ENCODE data around the gene WDR6.
A peak's percentile ranks its signal among the peaks of the same experiment; 100 is the strongest.

The WDR6 gene, protein sequence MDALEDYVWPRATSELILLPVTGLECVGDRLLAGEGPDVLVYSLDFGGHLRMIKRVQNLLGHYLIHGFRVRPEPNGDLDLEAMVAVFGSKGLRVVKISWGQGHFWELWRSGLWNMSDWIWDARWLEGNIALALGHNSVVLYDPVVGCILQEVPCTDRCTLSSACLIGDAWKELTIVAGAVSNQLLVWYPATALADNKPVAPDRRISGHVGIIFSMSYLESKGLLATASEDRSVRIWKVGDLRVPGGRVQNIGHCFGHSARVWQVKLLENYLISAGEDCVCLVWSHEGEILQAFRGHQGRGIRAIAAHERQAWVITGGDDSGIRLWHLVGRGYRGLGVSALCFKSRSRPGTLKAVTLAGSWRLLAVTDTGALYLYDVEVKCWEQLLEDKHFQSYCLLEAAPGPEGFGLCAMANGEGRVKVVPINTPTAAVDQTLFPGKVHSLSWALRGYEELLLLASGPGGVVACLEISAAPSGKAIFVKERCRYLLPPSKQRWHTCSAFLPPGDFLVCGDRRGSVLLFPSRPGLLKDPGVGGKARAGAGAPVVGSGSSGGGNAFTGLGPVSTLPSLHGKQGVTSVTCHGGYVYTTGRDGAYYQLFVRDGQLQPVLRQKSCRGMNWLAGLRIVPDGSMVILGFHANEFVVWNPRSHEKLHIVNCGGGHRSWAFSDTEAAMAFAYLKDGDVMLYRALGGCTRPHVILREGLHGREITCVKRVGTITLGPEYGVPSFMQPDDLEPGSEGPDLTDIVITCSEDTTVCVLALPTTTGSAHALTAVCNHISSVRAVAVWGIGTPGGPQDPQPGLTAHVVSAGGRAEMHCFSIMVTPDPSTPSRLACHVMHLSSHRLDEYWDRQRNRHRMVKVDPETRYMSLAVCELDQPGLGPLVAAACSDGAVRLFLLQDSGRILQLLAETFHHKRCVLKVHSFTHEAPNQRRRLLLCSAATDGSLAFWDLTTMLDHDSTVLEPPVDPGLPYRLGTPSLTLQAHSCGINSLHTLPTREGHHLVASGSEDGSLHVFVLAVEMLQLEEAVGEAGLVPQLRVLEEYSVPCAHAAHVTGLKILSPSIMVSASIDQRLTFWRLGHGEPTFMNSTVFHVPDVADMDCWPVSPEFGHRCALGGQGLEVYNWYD

GRCh38 chr3:49007068-49007770 is at the start of gene WDR6:
Gene WDR6 (plus strand): TSS chr3:49007391. CDS start chr3:49007432, 41 bp downstream.
- peak; percentile 94 for DNase-seq (ENCODE audit: low read depth)

DNA sequence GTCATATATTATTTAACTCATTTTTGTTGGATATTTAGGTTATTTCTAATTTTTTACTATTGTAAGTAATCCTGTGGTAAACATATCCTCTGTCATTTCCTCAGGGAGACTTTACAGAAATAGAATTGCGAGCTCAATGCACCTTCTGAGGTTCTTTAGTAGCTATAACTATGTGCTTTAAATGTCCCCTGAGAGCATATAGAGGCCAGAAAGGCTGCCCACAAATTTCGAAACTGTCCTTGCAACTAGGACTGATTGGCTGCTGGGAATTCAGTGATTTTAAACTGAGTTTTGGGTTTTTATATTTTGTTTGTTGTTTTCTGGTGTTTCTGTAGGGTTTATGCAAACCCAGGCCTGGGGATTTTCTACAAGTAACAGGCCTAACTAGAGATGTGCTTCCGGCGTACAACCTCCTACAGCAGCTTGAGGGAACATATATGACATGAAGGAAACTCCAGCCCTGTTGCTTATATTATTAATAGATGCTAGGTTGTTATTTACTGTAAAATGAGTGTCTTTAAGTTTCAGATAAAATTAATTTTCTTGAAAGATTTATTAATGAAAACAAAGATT is 46.3 kb upstream of the WDR6 start:
- no peak for DNase-seq (ENCODE audit: low read depth)

DNA sequence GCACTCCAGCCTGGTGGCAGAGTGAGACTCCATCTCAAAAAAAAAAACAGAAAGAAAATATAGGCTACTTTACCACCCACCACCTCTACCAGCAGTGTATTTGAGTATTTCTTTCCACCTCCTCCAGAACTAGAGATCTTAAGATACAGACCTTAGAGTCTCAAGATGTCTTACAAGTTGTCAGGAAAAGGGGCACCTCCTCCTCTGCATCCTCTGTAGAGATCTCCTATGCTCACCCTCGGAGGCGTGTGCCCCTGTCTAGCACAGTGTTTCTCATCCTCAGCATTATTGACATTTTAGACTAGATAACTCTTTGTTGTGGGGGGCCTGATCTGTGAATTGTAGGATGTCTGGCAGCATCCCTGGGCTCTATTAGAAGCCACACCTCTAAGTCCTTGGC is 44.9 kb upstream of the WDR6 start:
- no peak for DNase-seq (ENCODE audit: low read depth)

DNA sequence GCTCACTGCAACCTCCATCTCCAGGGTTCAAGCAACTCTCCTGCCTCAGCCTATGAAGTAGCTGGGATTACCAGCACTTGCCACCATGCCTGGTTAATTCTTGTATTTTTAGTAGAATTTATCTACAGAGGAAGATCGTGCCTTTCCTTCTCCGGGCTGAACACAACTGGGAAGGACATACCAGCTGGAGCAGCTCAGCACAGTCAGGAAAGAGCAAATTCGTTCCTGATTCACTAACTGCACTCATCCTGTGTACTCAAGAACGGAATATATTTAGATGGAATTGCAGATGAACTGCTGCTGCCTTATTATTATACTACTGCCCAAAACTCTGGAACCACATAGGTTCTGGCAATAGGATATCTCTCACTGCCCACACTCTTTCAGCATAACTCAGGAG is 44.3 kb upstream of the WDR6 start:
- DNase-seq (ENCODE audit: low read depth) = no peak

DNA sequence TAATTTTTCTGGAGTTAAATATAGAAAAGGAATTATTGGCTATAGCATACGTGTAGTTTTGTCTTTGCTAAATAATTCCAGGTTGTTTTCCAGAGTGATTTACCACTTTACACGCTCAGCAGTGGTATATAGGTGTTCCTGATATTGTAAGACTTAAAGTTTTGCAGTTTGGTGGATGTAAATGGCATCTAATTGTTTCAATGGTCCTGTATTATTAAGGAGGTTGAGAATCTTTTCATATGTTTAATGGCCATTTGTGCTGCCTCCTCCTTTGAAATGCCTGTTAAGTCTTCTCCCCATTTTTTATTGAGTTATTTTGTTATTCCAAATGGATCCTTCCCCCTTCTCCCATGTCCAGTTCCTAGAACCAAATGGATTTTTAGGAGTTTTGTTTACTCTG is 43.6 kb upstream of the WDR6 start:
- no peak for DNase-seq (ENCODE audit: low read depth)

GRCh38 chr3:48966367-48966766 is 40.8 kb upstream of the WDR6 start:
- DNase-seq (ENCODE audit: low read depth) = no peak

DNA sequence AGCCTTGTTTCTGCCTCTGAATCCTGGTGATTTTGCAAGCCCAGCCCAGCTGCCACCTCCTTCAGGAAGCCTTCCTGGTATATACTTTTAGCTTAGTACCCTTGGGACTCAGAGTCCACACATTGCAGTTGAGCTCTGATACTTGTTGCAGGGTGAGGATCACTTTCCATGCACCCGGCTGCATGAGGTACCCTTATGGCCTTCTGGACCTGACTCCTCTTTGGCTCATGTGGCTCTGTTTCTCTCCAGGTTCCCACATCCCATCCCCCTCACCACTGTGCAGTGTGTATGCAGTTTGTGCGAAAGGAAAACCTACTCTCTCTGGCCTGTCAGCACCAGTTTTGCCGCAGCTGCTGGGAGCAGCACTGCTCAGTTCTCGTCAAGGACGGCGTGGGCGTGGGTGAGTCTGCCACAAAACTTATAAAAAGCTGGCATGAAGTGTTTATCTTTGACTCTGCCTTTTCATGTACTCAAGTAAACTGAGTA is 40.3 kb upstream of the WDR6 start:
- DNase-seq (ENCODE audit: low read depth) = no peak

- DNase-seq (ENCODE audit: low read depth) = no peak
Measured at GRCh38 chr3:48970586-48970985, 36.6 kb upstream of the WDR6 start.

GRCh38 chr3:48974076-48974864 is 32.9 kb upstream of the WDR6 start:
- DNase-seq (ENCODE audit: low read depth) = no peak

DNA sequence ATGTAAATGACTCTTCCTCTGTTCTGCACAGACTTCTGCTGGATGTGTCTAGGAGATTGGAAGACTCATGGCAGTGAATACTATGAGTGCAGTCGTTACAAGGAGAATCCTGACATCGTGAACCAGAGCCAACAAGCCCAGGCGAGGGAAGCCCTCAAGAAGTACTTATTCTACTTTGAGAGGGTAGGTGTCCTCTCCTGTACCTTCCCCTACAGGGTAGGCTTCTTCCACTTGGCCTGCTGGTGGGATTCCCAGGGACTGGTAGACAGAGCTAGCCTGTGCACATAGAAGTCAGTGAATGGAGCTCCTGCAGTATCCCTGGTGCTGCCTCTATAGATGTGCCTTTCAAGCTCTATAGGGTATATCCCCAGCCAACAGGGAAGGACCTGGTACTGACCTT is 27.7 kb upstream of the WDR6 start:
- no peak for DNase-seq (ENCODE audit: low read depth)

- no peak for DNase-seq (ENCODE audit: low read depth)
Measured at GRCh38 chr3:48980295-48980694, 26.9 kb upstream of the WDR6 start.

GRCh38 chr3:48982016-48982415 is 25.2 kb upstream of the WDR6 start:
- no peak for DNase-seq (ENCODE audit: low read depth)

- DNase-seq (ENCODE audit: low read depth) = no peak
Measured at GRCh38 chr3:48982686-48983085, 24.5 kb upstream of the WDR6 start.

GRCh38 chr3:48983096-48983495 is 24.1 kb upstream of the WDR6 start:
- DNase-seq (ENCODE audit: low read depth) = no peak

DNA sequence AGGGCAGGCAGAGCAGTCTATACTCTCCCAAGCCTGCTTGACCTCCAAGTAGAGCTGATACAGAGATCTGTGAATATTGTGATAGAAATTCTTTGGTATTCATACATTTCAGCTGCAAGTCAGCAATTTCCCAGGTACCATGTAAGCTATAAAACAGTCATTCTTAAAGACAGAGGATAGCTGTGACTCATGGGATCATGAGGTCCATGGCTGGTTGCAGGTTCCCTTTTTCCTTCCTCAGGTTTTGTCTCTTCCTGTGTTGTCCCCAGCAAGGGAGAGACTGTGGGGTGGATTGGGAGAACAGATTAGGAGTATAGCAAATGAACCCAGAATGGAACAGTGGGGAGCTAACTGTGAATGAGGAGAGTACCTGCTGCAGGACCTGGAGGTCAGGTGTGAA is 22.5 kb upstream of the WDR6 start:
- no peak for DNase-seq (ENCODE audit: low read depth)

- DNase-seq (ENCODE audit: low read depth) = no peak
Measured at GRCh38 chr3:48985831-48986376, 21.3 kb upstream of the WDR6 start.

GRCh38 chr3:48989126-48989795 is 17.9 kb upstream of the WDR6 start:
- no peak for DNase-seq (ENCODE audit: low read depth)

GRCh38 chr3:48989796-48990635 is 17.2 kb upstream of the WDR6 start, which contains the start of gene P4HTM:
Gene P4HTM (plus strand): TSS chr3:48990241. CDS start chr3:48990257, 16 bp downstream.
- DNase-seq (ENCODE audit: low read depth) = peak; percentile 61
